H1 (cell line): ENCODE measurements around the gene TEDC1. TPM values are rescaled to one million over a fixed set of nuclear protein-coding genes. Genes with fewer than 3 reads are reported as not detected.

Experiments used
- RAD21 ChIP-seq, 2 experiments: IDR thresholded peaks in 1 of 2; conservative IDR thresholded peaks in 1 of 2; 2 replicates each; pipeline ENCODE4 v1.6.1; 2011; ENCODE audit warnings: low read depth in 2 of 2, low read length in 2 of 2, improper control_type of control experiment in 1 of 2, inconsistent platforms in 1 of 2, mild to moderate bottlenecking in 1 of 2, moderate library complexity in 1 of 2
- polyA plus RNA-seq, 7 experiments: library from polyadenylated mRNA; depleted of rRNA in 3 of 7; stranded (reverse) in 5 of 7; unstranded in 2 of 7; fragments of >200 nt in 5 of 7; fragments of 200-250 nt in 2 of 7; gene quantifications; 1 replicate in 5 of 7; 2 replicates in 1 of 7; 4 replicates in 1 of 7; pipeline versions ENCODE4 v1.2.1 to v1.2.3, GENCODE V29; 2011 to 2013; ENCODE audit warnings: missing spikeins in 2 of 7, mixed read lengths in 2 of 7
- total RNA-seq: library from RNA; stranded (reverse); fragmentation: NEBNext Ultra II Directional; extraction: Animal tissue kit (Norgen Biotek cat#: 25700); gene quantifications from 2 replicates; pipeline ENCODE4 v1.2.1, GENCODE V29; 2021

TEDC1 gene
- total and polyA plus RNA-seq, 2 of the 8 experiments (the other 6 are each of a cell fraction or from before 2014, with no cell fraction given) = 5.6 to 14.8 TPM

GRCh38 chr14:105528586-105529318 is 37.7 kb downstream of the TEDC1 start (continued):
- TF ChIP-seq RAD21 (IDR thresholded peaks at IDR 0.05 in 1 of 2, conservative IDR thresholded peaks at IDR 0.05 in 1 of 2; ENCODE audit: low read depth in 2 of 2, low read length in 2 of 2) = no peak
